Endothelial cell (in vitro differentiated cells): ENCODE measurements around the gene INO80. TPM values are rescaled to one million over a fixed set of nuclear protein-coding genes. Genes with fewer than 3 reads are reported as not detected.

Source experiments
- DNase-seq: peaks from one replicate; pipeline ENCODE4 v3.0.0; 2021; ENCODE audit warnings: low spot score
- H3K27ac Mint-ChIP-seq: one replicate; pipeline ENCODE4 v1.8.0; 2021; ENCODE audit warnings: mixed read lengths, inconsistent platforms; ENCODE audit not compliant: unreplicated experiment
- H3K27me3 Mint-ChIP-seq: one replicate; pipeline ENCODE4 v1.8.0; 2021; ENCODE audit warnings: mild to moderate bottlenecking, moderate library complexity, mixed read lengths, inconsistent platforms; ENCODE audit not compliant: unreplicated experiment
- H3K36me3 Mint-ChIP-seq: one replicate; pipeline ENCODE4 v1.8.0; 2021; ENCODE audit warnings: mild to moderate bottlenecking, low read depth, mixed read lengths, inconsistent platforms; ENCODE audit not compliant: unreplicated experiment
- H3K4me1 Mint-ChIP-seq: one replicate; pipeline ENCODE4 v1.8.0; 2021; ENCODE audit warnings: mild to moderate bottlenecking, mixed read lengths, inconsistent platforms; ENCODE audit not compliant: unreplicated experiment
- H3K4me3 Mint-ChIP-seq: one replicate; pipeline ENCODE4 v1.8.0; 2021; ENCODE audit warnings: mild to moderate bottlenecking, mixed read lengths, inconsistent platforms; ENCODE audit not compliant: unreplicated experiment
- H3K9me3 Mint-ChIP-seq: one replicate; pipeline ENCODE4 v1.8.0; 2021; ENCODE audit warnings: mixed read lengths, inconsistent platforms; ENCODE audit not compliant: unreplicated experiment
- CTCF ChIP-seq: fragments of 200-600 bp; sonication (generic); IDR thresholded peaks from one replicate; pipeline ENCODE4 v1.5.0; 2021; ENCODE audit warnings: antibody characterized with exemption; ENCODE audit not compliant: unreplicated experiment
- total RNA-seq: library from RNA; stranded (reverse); fragmentation: NEBNext Ultra II Directional; extraction: Animal tissue kit (Norgen Biotek cat#: 25700); gene quantifications from one replicate; pipeline ENCODE4 v1.2.1, GENCODE V29; 2021; ENCODE audit not compliant: unreplicated experiment

INO80 gene
- total RNA-seq, 1 donor from 2014 or later = 26.6 TPM

DNA sequence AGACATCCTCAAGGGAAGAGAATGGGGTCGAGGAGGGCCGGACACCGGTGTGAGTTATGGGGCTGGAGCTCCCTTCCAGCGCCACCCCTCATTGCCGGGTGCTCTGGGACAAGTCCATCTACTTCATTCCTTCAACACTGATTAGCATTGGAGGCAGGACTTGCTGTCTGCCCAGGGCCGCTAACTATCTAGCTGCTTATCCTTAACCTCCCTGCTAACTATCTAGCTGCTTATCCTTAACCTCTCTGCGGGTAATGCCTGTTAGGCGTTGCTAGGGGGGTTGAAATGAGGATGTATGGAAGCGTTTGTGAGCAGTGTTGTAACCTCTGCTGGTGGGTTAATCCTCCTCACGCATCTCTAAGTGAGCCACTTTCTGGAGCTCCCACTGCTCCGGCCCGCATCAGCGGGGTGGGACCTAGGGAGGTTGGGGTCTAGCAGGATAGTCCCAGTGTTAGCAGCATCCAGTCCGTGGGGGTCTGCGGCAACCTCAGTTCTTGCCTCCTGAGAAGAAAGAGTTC is 173.7 kb downstream of the INO80 start:
- Mint-ChIP-seq H3K9me3 (no peaks in the 10 kb centered on the region), H3K4me3 (peak overlapping the region; percentile 80), H3K27ac (peak overlapping the region; percentile 81), H3K36me3 (peaks cover 33% of the 10 kb centered on the region), H3K27me3 (peaks cover 19% of the 10 kb centered on the region), H3K4me1 (peaks cover 38% of the 10 kb centered on the region)
- no peak for TF ChIP-seq CTCF
- no peak for DNase-seq

- no peaks in the 10 kb centered on the region for H3K9me3 Mint-ChIP-seq
- no peak overlapping the region for H3K4me3 Mint-ChIP-seq
- H3K36me3 Mint-ChIP-seq = peaks cover 40% of the 10 kb centered on the region
- H3K4me1 Mint-ChIP-seq = peaks cover 43% of the 10 kb centered on the region
- H3K27ac Mint-ChIP-seq = peak overlapping the region; percentile 94
- peaks cover 22% of the 10 kb centered on the region for H3K27me3 Mint-ChIP-seq
- TF ChIP-seq CTCF = peak; percentile 39
- peak; percentile 95 for DNase-seq
Observed at GRCh38 chr15:40941528-40942336, 174.3 kb downstream of the INO80 start.

GRCh38 chr15:40941068-40941527 is 175.0 kb downstream of the INO80 start:
- H3K9me3 Mint-ChIP-seq = no peaks in the 10 kb centered on the region
- no peak for DNase-seq
- H3K36me3 Mint-ChIP-seq = peaks cover 46% of the 10 kb centered on the region
- peak overlapping the region; percentile 91 for H3K4me3 Mint-ChIP-seq
- peaks cover 48% of the 10 kb centered on the region for H3K4me1 Mint-ChIP-seq
- H3K27ac Mint-ChIP-seq = peak overlapping the region; percentile 94
- no peak for TF ChIP-seq CTCF
- H3K27me3 Mint-ChIP-seq = peaks cover 22% of the 10 kb centered on the region

DNA sequence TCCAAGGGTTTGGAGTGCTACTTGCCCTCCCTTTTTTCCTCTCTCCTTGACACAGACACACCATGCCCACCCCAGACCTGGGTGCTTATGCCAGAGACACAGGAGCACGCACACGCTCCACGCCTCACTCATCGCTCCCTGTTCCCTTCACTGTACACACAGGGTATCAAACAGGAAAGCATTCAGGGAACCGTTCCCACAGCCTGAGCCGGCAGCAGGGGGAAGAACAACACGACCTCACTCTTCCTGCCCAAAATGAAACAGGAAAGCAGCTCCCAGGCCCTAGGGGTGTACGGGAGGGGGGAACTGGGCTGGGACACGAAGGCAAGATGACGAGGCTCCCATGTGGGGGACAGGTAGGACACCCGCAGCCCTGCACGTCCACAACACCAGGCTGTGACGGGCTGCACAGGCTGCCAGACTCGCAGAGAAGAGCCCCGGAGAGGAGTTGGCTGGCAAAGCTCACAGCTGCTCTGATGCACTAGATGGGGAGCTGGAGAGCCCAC is 175.7 kb downstream of the INO80 start:
- Mint-ChIP-seq H3K36me3 (peaks cover 53% of the 10 kb centered on the region), H3K27me3 (peaks cover 28% of the 10 kb centered on the region), H3K27ac (peak overlapping the region; percentile 94), H3K4me1 (peaks cover 56% of the 10 kb centered on the region), H3K4me3 (peak overlapping the region; percentile 91), H3K9me3 (no peaks in the 10 kb centered on the region)
- peak; percentile 39 for DNase-seq
- no peak for TF ChIP-seq CTCF

- Mint-ChIP-seq H3K9me3 (no peaks in the 10 kb centered on the region), H3K36me3 (peaks cover 60% of the 10 kb centered on the region), H3K27me3 (peaks cover 33% of the 10 kb centered on the region), H3K4me1 (peaks cover 72% of the 10 kb centered on the region), H3K27ac (peak overlapping the region; percentile 18), H3K4me3 (peak overlapping the region; percentile 97)
- DNase-seq = no peak
- no peak for TF ChIP-seq CTCF
Observed at GRCh38 chr15:40938536-40938870, 177.6 kb downstream of the INO80 start.
